ENCODE results near the gene SLIT2. TPM values are rescaled to one million over a fixed set of nuclear protein-coding genes. Genes with fewer than 3 reads are reported as not detected.

Gene SLIT2
- total RNA-seq, 2 experiments from 2014 or later: not detected

DNA sequence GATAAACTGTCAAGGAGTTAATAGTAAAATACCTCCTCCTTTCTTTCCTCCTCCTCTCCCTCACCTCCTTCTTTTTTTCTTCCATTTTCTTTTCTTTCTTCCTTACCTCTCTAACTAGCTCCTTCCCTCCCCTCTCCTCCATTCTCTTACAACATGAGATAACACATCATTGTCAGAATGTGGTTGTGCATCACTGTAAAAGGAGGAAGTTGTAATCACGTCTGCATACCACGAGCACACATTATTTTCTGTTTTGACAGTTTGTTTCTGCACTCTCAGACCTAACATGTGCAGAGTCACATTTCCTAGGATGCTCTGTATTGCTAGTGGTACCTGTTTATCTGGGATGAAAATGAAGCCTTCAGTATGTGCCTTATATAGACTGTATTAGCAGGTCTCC lies 9.1 kb downstream of the SLIT2 start:
- CTCF ChIA-PET (ENCODE audit: unreplicated experiment): no interaction called here
- Histone ChIP-seq H3K27ac (ENCODE audit: low read depth, low read length, poor library complexity, severe bottlenecking) (no peak overlapping the region), H3K79me2 (ENCODE audit: insufficient read depth, low read depth, low read length) (no peaks in the 10 kb centered on the region), H3K4me3 (ENCODE audit: low read depth, low read length, poor library complexity, severe bottlenecking) (no peak overlapping the region), H3K4me2 (ENCODE audit: low read length) (no peak overlapping the region), H3K9me3 (ENCODE audit: low read length) (no peaks in the 10 kb centered on the region), H3K9me2 (ENCODE audit: insufficient read depth, low read length) (no peaks in the 10 kb centered on the region), H2AFZ (ENCODE audit: low read length) (no peak overlapping the region), H3K36me3 (ENCODE audit: insufficient read depth, low read length) (no peaks in the 10 kb centered on the region), H4K20me1 (ENCODE audit: insufficient read depth, low read length) (no peaks in the 10 kb centered on the region), H3K4me1 (ENCODE audit: insufficient read depth, low read length, poor library complexity, severe bottlenecking) (no peaks in the 10 kb centered on the region)
- intact Hi-C loops (cut with micrococcal nuclease; ENCODE audit: unreplicated experiment): no loop called here
- POLR2A ChIA-PET: interaction anchor here (0.6 to 1.6 kb wide), 2 partner anchors 44 to 295 kb away, joined by 4 to 5 read pairs; no protein-coding TSS in a partner anchor
- no peak for DNase-seq (ENCODE audit: low spot score)
- TF ChIP-seq EZH2phosphoT487 (IDR thresholded peaks at IDR 0.05; ENCODE audit: borderline replicate concordance, low read depth, low read length): no peak
- TF ChIP-seq, protein P1, sequence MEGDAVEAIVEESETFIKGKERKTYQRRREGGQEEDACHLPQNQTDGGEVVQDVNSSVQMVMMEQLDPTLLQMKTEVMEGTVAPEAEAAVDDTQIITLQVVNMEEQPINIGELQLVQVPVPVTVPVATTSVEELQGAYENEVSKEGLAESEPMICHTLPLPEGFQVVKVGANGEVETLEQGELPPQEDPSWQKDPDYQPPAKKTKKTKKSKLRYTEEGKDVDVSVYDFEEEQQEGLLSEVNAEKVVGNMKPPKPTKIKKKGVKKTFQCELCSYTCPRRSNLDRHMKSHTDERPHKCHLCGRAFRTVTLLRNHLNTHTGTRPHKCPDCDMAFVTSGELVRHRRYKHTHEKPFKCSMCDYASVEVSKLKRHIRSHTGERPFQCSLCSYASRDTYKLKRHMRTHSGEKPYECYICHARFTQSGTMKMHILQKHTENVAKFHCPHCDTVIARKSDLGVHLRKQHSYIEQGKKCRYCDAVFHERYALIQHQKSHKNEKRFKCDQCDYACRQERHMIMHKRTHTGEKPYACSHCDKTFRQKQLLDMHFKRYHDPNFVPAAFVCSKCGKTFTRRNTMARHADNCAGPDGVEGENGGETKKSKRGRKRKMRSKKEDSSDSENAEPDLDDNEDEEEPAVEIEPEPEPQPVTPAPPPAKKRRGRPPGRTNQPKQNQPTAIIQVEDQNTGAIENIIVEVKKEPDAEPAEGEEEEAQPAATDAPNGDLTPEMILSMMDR (conservative IDR thresholded peaks at IDR 0.05; ENCODE audit: low read length): no peak
- BruUV-seq (replicated peaks): no TSS peak

DNA sequence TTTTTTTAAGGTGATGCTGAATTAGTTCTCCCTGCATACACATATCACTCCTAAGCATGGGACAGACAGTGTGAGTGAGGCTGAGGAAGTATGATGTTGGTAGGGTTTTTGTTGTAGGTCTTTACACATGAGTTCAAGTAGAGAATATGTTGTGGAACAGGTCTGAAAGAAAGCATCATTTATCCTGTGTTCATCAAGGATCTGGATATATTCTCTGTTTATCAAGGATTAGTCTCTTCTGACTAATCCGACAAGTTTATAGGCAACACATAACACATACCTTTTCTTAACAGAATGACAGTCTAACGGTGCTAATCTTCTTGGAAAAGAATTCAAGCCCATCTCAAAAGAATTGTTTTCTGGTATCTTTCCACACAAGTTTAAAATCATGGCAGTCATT lies 10.5 kb downstream of the SLIT2 start:
- Histone ChIP-seq H3K9me2 (ENCODE audit: insufficient read depth, low read length) (no peaks in the 10 kb centered on the region), H4K20me1 (ENCODE audit: insufficient read depth, low read length) (no peaks in the 10 kb centered on the region), H3K27ac (ENCODE audit: low read depth, low read length, poor library complexity, severe bottlenecking) (no peak overlapping the region), H3K36me3 (ENCODE audit: insufficient read depth, low read length) (no peaks in the 10 kb centered on the region), H3K4me1 (ENCODE audit: insufficient read depth, low read length, poor library complexity, severe bottlenecking) (no peaks in the 10 kb centered on the region), H2AFZ (ENCODE audit: low read length) (no peak overlapping the region), H3K79me2 (ENCODE audit: insufficient read depth, low read depth, low read length) (no peaks in the 10 kb centered on the region), H3K4me2 (ENCODE audit: low read length) (no peak overlapping the region), H3K9me3 (ENCODE audit: low read length) (no peaks in the 10 kb centered on the region), H3K4me3 (ENCODE audit: low read depth, low read length, poor library complexity, severe bottlenecking) (no peak overlapping the region)
- DNase-seq (ENCODE audit: low spot score): no peak
- POLR2A ChIA-PET: no interaction called here
- CTCF ChIA-PET (ENCODE audit: unreplicated experiment): no interaction called here
- intact Hi-C loops (cut with micrococcal nuclease; ENCODE audit: unreplicated experiment): no loop called here
- BruUV-seq (replicated peaks): no TSS peak
- TF ChIP-seq, protein P1 (conservative IDR thresholded peaks at IDR 0.05; ENCODE audit: low read length): no peak
- TF ChIP-seq EZH2phosphoT487 (IDR thresholded peaks at IDR 0.05; ENCODE audit: borderline replicate concordance, low read depth, low read length): no peak

DNA sequence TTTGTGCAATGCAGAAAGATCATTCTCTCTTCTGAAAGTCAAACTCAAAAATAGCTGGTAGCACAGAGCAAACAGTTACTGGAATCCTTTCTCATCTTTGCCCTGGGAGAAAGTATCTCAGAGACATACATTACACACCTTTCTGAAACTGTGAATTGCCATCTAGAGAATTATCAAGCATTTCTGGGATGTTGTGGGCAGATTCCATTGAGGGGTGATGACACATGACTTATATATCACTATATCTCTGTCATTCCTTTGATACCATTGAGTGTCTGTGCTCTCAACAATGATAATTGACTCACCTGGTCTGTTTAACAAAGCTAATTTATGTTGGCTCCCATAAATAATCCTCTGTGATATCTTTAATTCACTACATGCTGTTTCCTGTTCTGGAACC lies 13.0 kb downstream of the SLIT2 start:
- no peak for DNase-seq (ENCODE audit: low spot score)
- no peaks in the 10 kb centered on the region for H3K79me2 ChIP-seq (ENCODE audit: insufficient read depth, low read depth, low read length)
- POLR2A ChIA-PET: interaction anchor here (1.8 kb wide), 1 partner anchor 13 kb away, joined by 5 read pairs; no protein-coding TSS in a partner anchor
- TF ChIP-seq EZH2phosphoT487 (IDR thresholded peaks at IDR 0.05; ENCODE audit: borderline replicate concordance, low read depth, low read length): no peak
- TF ChIP-seq, protein P1 (conservative IDR thresholded peaks at IDR 0.05; ENCODE audit: low read length): no peak
- H3K9me2 ChIP-seq (ENCODE audit: insufficient read depth, low read length): no peaks in the 10 kb centered on the region
- no peak overlapping the region for H3K4me3 ChIP-seq (ENCODE audit: low read depth, low read length, poor library complexity, severe bottlenecking)
- H3K36me3 ChIP-seq (ENCODE audit: insufficient read depth, low read length): no peaks in the 10 kb centered on the region
- CTCF ChIA-PET (ENCODE audit: unreplicated experiment): no interaction called here
- H2AFZ ChIP-seq (ENCODE audit: low read length): no peak overlapping the region
- H4K20me1 ChIP-seq (ENCODE audit: insufficient read depth, low read length): no peaks in the 10 kb centered on the region
- intact Hi-C loops (cut with micrococcal nuclease; ENCODE audit: unreplicated experiment): no loop called here
- no peaks in the 10 kb centered on the region for H3K9me3 ChIP-seq (ENCODE audit: low read length)
- no peak overlapping the region for H3K4me2 ChIP-seq (ENCODE audit: low read length)
- no TSS peak for BruUV-seq (replicated peaks)
- no peak overlapping the region for H3K27ac ChIP-seq (ENCODE audit: low read depth, low read length, poor library complexity, severe bottlenecking)
- H3K4me1 ChIP-seq (ENCODE audit: insufficient read depth, low read length, poor library complexity, severe bottlenecking): no peaks in the 10 kb centered on the region
